ENCODE measurements around the gene AMZ1. TPM values are rescaled to one million over a fixed set of nuclear protein-coding genes. Genes with fewer than 3 reads are reported as not detected.

The AMZ1 gene
- total and polyA plus RNA-seq, 10 donors: 0.20 to 3.4 (median 1.6) TPM

GRCh38 chr7:2651336-2651735 lies 36.7 kb upstream of the AMZ1 start:
- Histone ChIP-seq H3K9me3 (no peaks in the 10 kb centered on the region), H3K27ac (no peak overlapping the region), H3K4me1 (peaks cover 0 to 19% (median 7%) of the 10 kb centered on the region in 6 donors), H3K36me3 (peaks cover 0 to 100% (median 36%) of the 10 kb centered on the region in 6 donors), H3K4me3 (no peak overlapping the region), H3K27me3 (replicated peaks in 1 of 7) (no peaks in the 10 kb centered on the region)
- intact Hi-C loops (cut with DNase I; ENCODE audit: low total_unique reads): no loop called here
- 68 to 90% (median 75%) methylated on average over 12 to 15 of the region's 15 CpGs for WGBS, 5 donors
- TF ChIP-seq CTCF (IDR thresholded peaks at IDR 0.05 in 8 of 11, conservative IDR thresholded peaks at IDR 0.05 in 3 of 11): peak in 2 of 11 experiments; percentile 18 to 42
- TF ChIP-seq POLR2A (IDR thresholded peaks at IDR 0.05): no peak
- DNase-seq: no peak

GRCh38 chr7:2651847-2652735 lies 35.9 kb upstream of the AMZ1 start:
- intact Hi-C loops (cut with DNase I; ENCODE audit: low total_unique reads): no loop called here
- WGBS, 5 donors: 89 to 93% (median 92%) methylated on average over 23 to 28 of the region's 28 CpGs
- Histone ChIP-seq H3K36me3 (peaks cover 0 to 100% (median 38%) of the 10 kb centered on the region in 6 donors), H3K9me3 (no peaks in the 10 kb centered on the region), H3K27ac (no peak overlapping the region), H3K4me1 (peaks cover 0 to 11% (median 5%) of the 10 kb centered on the region in 6 donors), H3K27me3 (replicated peaks in 1 of 7) (no peaks in the 10 kb centered on the region), H3K4me3 (no peak overlapping the region)
- no peak for DNase-seq
- TF ChIP-seq CTCF (IDR thresholded peaks at IDR 0.05 in 8 of 11, conservative IDR thresholded peaks at IDR 0.05 in 3 of 11) (no peak), POLR2AphosphoS5 (IDR thresholded peaks at IDR 0.05) (peak in 2 of 3 donors; percentile 41 to 45), POLR2A (IDR thresholded peaks at IDR 0.05) (no peak)

GRCh38 chr7:2652736-2653060 lies 35.3 kb upstream of the AMZ1 start:
- peaks cover 0 to 100% (median 34%) of the 10 kb centered on the region in 6 donors for H3K36me3 ChIP-seq
- no peaks in the 10 kb centered on the region for H3K27me3 ChIP-seq (replicated peaks in 1 of 7)
- H3K27ac ChIP-seq: no peak overlapping the region
- TF ChIP-seq POLR2A (IDR thresholded peaks at IDR 0.05) (no peak), POLR2AphosphoS5 (IDR thresholded peaks at IDR 0.05) (peak in 2 of 3 donors; percentile 7 to 23)
- peaks cover 0 to 6% (median 2%) of the 10 kb centered on the region in 6 donors for H3K4me1 ChIP-seq
- H3K4me3 ChIP-seq: no peak overlapping the region
- H3K9me3 ChIP-seq: no peaks in the 10 kb centered on the region
- intact Hi-C loops (cut with DNase I; ENCODE audit: low total_unique reads): no loop called here
- WGBS, 5 donors: 85 to 93% (median 91%) methylated on average over 6 to 12 of the region's 12 CpGs
- DNase-seq: no peak

GRCh38 chr7:2654059-2654458 lies 33.9 kb upstream of the AMZ1 start:
- Histone ChIP-seq H3K36me3 (peaks cover 0 to 100% (median 40%) of the 10 kb centered on the region in 6 donors), H3K4me3 (no peak overlapping the region), H3K27me3 (replicated peaks in 1 of 7) (no peaks in the 10 kb centered on the region), H3K4me1 (no peaks in the 10 kb centered on the region), H3K27ac (no peak overlapping the region), H3K9me3 (no peaks in the 10 kb centered on the region)
- no peak for TF ChIP-seq POLR2A (IDR thresholded peaks at IDR 0.05)
- TF ChIP-seq CTCF (IDR thresholded peaks at IDR 0.05 in 8 of 11, conservative IDR thresholded peaks at IDR 0.05 in 3 of 11): no peak
- TF ChIP-seq POLR2AphosphoS5 (IDR thresholded peaks at IDR 0.05): no peak
- DNase-seq: no peak
- WGBS, 5 donors: 74 to 93% (median 90%) methylated on average over 5 of the region's 5 CpGs
- intact Hi-C loops (cut with DNase I; ENCODE audit: low total_unique reads): no loop called here

Data from spleen (tissue), 11 donors.